MCF 10A (cell line): Measurements from ENCODE around the gene TIMM22. TPM values are rescaled to one million over a fixed set of nuclear protein-coding genes. Genes with fewer than 3 reads are reported as not detected.

Experiments
- BruUV-seq: library from RNA; stranded (reverse); fragments of 400-500 nt; replicated peaks from 2 replicates; lab custom pipeline; 2021; lab: Mats Ljungman, UMichigan
- CTCF ChIA-PET: fragments of 300-600 bp; sonication (Branson Sonifier 250); formaldehyde crosslinking; extraction: SDS; loops from one replicate; lab custom pipeline; 2021; ENCODE audit warnings: antibody characterized with exemption, inconsistent platforms; lab: Yijun Ruan, JAX
- POLR2A ChIA-PET: fragments of 300-600, 350-650 bp; sonication (Branson Sonifier 250); formaldehyde crosslinking; extraction: SDS; loops from one replicate; lab custom pipeline; 2020; ENCODE audit warnings: antibody characterized with exemption, inconsistent platforms; lab: Yijun Ruan, JAX
- DNase-seq: peaks from one replicate; pipeline ENCODE4 v3.0.0-alpha.2; 2018; ENCODE audit not compliant: unreplicated experiment
- H3K27ac Mint-ChIP-seq: one replicate; pipeline ENCODE4 v1.8.0; 2022; ENCODE audit warnings: mild to moderate bottlenecking, low read depth, mixed read lengths; ENCODE audit not compliant: unreplicated experiment
- H3K27me3 Mint-ChIP-seq: one replicate; pipeline ENCODE4 v1.8.0; 2022; ENCODE audit warnings: mixed read lengths; ENCODE audit not compliant: insufficient read depth, unreplicated experiment
- H3K36me3 Mint-ChIP-seq: one replicate; pipeline ENCODE4 v1.8.0; 2022; ENCODE audit warnings: mild to moderate bottlenecking, moderate library complexity, mixed read lengths; ENCODE audit not compliant: insufficient read depth, unreplicated experiment
- H3K4me1 Mint-ChIP-seq: one replicate; pipeline ENCODE4 v1.8.0; 2022; ENCODE audit warnings: mixed read lengths; ENCODE audit not compliant: insufficient read depth, unreplicated experiment
- H3K4me3 Mint-ChIP-seq: one replicate; pipeline ENCODE4 v1.8.0; 2022; ENCODE audit warnings: mild to moderate bottlenecking, moderate library complexity, mixed read lengths; ENCODE audit not compliant: unreplicated experiment
- H3K9me3 Mint-ChIP-seq: one replicate; pipeline ENCODE4 v1.8.0; 2022; ENCODE audit warnings: mixed read lengths; ENCODE audit not compliant: unreplicated experiment
- CTCF ChIP-seq: fragments of 200-600 bp; IDR thresholded peaks from one replicate; pipeline ENCODE4 v1.8.0; 2022; ENCODE audit warnings: antibody characterized with exemption, mild to moderate bottlenecking; ENCODE audit not compliant: unreplicated experiment
- intact Hi-C: fragments of 100-400 bp; cut with micrococcal nuclease; formaldehyde crosslinking; loops from 2 replicates; pipeline ENCODE4 v1.14.1; 2022
- total RNA-seq: library from RNA; stranded (reverse); gene quantifications from 2 replicates; pipeline ENCODE4 v1.2.3, GENCODE V29; 2022

The TIMM22 gene
- total RNA-seq, 1 experiment from 2014 or later: 16.6 TPM

- DNase-seq: no peak
- H3K27me3 Mint-ChIP-seq: no peaks in the 10 kb centered on the region
- H3K27ac Mint-ChIP-seq: no peak overlapping the region
- ChIA-PET POLR2A (interaction anchor here (0.6 to 11.8 kb wide), 5 partner anchors 40 to 212 kb away, joined by 3 to 171 read pairs (median 3); no protein-coding TSS in a partner anchor), CTCF (interaction anchor here (0.6 to 1.3 kb wide), 8 partner anchors 21 to 261 kb away, joined by 3 to 4 read pairs (median 3); no protein-coding TSS in a partner anchor)
- H3K9me3 Mint-ChIP-seq: no peaks in the 10 kb centered on the region
- no TSS peak for BruUV-seq
- no peak for TF ChIP-seq CTCF
- no peak overlapping the region for H3K4me3 Mint-ChIP-seq
- H3K36me3 Mint-ChIP-seq: no peaks in the 10 kb centered on the region
- peaks cover 12% of the 10 kb centered on the region for H3K4me1 Mint-ChIP-seq
- intact Hi-C loops: no loop called here
These were observed 19.8 kb upstream of the TIMM22 start for GRCh38 chr17:977166-977565.

- no peak for TF ChIP-seq CTCF
- POLR2A ChIA-PET: interaction anchor here (0.5 to 11.8 kb wide), 7 partner anchors 21 to 213 kb away, joined by 3 to 171 read pairs (median 6); no protein-coding TSS in a partner anchor
- intact Hi-C loops: loop anchor here (2.0 kb wide), 1 partner anchor 74 kb away; no protein-coding TSS in a partner anchor
- H3K27me3 Mint-ChIP-seq: no peaks in the 10 kb centered on the region
- H3K9me3 Mint-ChIP-seq: no peaks in the 10 kb centered on the region
- BruUV-seq: no TSS peak
- H3K27ac Mint-ChIP-seq: no peak overlapping the region
- peak overlapping the region; percentile 76 for H3K4me3 Mint-ChIP-seq
- CTCF ChIA-PET: interaction anchor here (0.6 to 1.1 kb wide), 3 partner anchors 12 to 197 kb away, joined by 3 read pairs; no protein-coding TSS in a partner anchor
- H3K36me3 Mint-ChIP-seq: no peaks in the 10 kb centered on the region
- DNase-seq: peak; percentile 24
- peaks cover 7% of the 10 kb centered on the region for H3K4me1 Mint-ChIP-seq
These were observed 18.5 kb upstream of the TIMM22 start for GRCh38 chr17:978103-979093.

- CTCF ChIA-PET: interaction anchor here (0.6 to 4.6 kb wide), 12 partner anchors 11 to 265 kb away, joined by 3 to 53 read pairs (median 5); partner anchors contain the start of genes GLOD4, MRM3, TIMM22 and VPS53
- no peaks in the 10 kb centered on the region for H3K36me3 Mint-ChIP-seq
- POLR2A ChIA-PET: interaction anchor here (0.6 to 11.8 kb wide), 12 partner anchors 22 to 287 kb away, joined by 3 to 171 read pairs (median 9); partner anchors contain the start of genes GLOD4, MRM3 and VPS53
- no TSS peak for BruUV-seq
- no peak overlapping the region for H3K27ac Mint-ChIP-seq
- TF ChIP-seq CTCF: no peak
- peaks cover 5% of the 10 kb centered on the region for H3K4me1 Mint-ChIP-seq
- no peaks in the 10 kb centered on the region for H3K9me3 Mint-ChIP-seq
- intact Hi-C loops: loop anchor here (2.0 kb wide), 1 partner anchor 74 kb away; no protein-coding TSS in a partner anchor
- peak overlapping the region; percentile 76 for H3K4me3 Mint-ChIP-seq
- DNase-seq: no peak
- no peaks in the 10 kb centered on the region for H3K27me3 Mint-ChIP-seq
These were observed 17.8 kb upstream of the TIMM22 start for GRCh38 chr17:979212-979538.
